Right ventricle myocardium superior (tissue), 1 donor: Measurements from ENCODE around the gene AIG1. TPM values are rescaled to one million over a fixed set of nuclear protein-coding genes. Genes with fewer than 3 reads are reported as not detected.
A peak's percentile ranks its signal among the peaks of the same experiment; 100 is the strongest.
"Not testable (repeated sequence)": the region's sequence is repeated elsewhere in the genome, so short reads cannot be mapped to it uniquely, and the experiment has no call there.

ENCODE experiments used
- ATAC-seq: fragments of 200-7000 bp; cut with Tn5 transposase; one replicate; pipeline ENCODE4 v1.9.1; 2020; ENCODE audit warnings: mild to moderate bottlenecking; ENCODE audit not compliant: poor library complexity
- DNase-seq: peaks from one replicate; pipeline ENCODE4 v3.0.0-alpha.2; 2020
- intact Hi-C: fragments of 100-400 bp; cut with DNase I; formaldehyde crosslinking; loops from one replicate; pipeline ENCODE4 v1.11.2; 2022
- total RNA-seq: library from RNA; stranded (reverse); fragmentation: NEBNext Ultra II Directional; extraction: Animal tissue kit (Norgen Biotek cat#: 25700); gene quantifications from one replicate; pipeline ENCODE4 v1.2.1, GENCODE V29; 2021
- donor health status: DM: no; HTN: yes; CAD: no; lungs with severe emphysema.

Gene AIG1
- total RNA-seq, 1 donor from 2014 or later, result 71.7 TPM

GRCh38 chr6:143112084-143112768 lies 51.5 kb downstream of the AIG1 start:
- intact Hi-C loops, result no loop called here
- ATAC-seq (no peak), DNase-seq (no peak)

DNA sequence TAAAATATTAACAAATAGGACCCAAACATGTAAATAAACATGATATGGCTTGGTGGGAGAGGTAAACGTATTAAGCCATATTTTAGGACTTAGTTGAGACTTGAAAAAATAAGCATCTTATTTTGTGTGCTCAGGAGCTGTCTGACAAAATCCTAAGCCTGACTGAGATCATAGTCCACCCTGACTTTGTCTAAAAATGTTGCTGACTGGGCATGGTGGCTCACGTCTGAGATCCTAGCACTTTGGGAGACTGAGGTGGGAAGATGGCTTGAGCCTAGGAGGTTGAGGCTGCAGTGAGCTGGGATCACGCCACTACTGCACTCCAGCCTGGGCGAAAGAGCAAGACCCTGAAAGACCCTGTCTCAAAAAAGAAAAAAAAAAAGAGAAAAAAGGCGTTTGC lies 52.1 kb downstream of the AIG1 start:
- intact Hi-C loops, result no loop called here
- no peak for ATAC-seq
- no peak for DNase-seq

DNA sequence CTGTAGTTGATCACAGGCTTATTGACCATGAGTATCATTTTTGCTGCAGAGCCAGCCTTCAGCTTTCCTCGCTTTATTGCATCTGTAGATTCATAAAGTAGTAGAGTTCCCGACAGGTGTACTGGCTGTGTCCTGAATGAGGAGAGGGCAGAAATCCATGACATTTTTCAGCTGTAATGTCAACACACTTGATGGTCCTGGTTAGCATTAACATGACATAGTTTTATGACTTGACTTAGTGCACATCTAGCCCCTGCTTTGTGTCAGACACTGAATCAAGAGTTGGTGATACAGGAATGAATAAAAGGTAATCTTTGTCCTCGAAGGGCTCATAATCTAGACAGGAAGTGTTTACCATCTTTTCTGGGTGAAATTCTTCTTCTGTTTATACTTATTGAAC lies 55.0 kb downstream of the AIG1 start:
- DNase-seq, result no peak
- no peak for ATAC-seq
- intact Hi-C loops, result no loop called here

- intact Hi-C loops, result no loop called here
- no peak for DNase-seq
- no peak for ATAC-seq
Observed at GRCh38 chr6:143117108-143117507, 56.4 kb downstream of the AIG1 start.

GRCh38 chr6:143119260-143119659 lies 58.6 kb downstream of the AIG1 start:
- DNase-seq, result no peak
- ATAC-seq, result no peak
- intact Hi-C loops, result no loop called here

DNA sequence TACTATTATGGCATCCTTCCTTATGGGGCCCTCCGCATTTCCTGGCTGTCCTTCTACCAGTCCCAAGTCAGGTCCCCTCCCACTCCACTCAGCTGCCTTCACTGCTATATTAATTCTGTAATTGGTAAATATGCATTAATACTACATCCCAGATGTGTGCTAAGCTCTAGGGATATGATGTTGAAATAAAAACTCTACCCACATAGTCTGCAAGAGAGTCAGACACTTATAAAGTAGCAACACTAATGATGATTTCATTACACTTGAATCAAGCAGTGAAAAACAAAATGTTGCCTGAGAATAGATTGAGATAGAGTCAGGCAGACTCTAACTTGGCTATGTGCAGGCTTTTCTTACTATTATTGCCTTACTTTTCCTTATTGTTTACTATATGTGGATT lies 62.4 kb downstream of the AIG1 start:
- no peak for DNase-seq
- no peak for ATAC-seq
- intact Hi-C loops, result no loop called here

DNA sequence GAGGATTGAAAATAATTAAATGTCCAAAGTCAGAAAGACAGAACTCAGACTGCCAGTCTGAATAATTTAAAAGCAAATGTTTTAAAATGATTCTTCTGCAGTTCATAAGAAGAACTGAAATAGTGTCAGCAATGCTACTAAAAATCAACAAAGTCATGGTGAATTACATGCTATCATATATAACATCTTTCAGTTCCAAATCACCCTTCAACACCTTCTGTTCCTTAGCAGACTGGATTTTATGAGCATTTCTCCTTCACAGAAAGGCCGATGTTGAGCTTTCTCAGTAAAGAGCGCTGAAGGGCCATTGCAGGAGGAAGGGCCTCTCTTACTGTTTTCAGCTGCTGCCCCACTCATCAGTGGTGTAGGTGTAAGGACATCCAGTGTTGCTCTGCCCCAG lies 63.3 kb downstream of the AIG1 start:
- intact Hi-C loops, result no loop called here
- ATAC-seq (no peak), DNase-seq (no peak)

GRCh38 chr6:143125455-143125854 lies 64.8 kb downstream of the AIG1 start:
- ATAC-seq, result no peak
- intact Hi-C loops, result no loop called here
- no peak for DNase-seq

- no peak for ATAC-seq
- DNase-seq, result no peak
- intact Hi-C loops, result no loop called here
Observed at GRCh38 chr6:143125864-143126573, 65.3 kb downstream of the AIG1 start.

- DNase-seq (no peak), ATAC-seq (no peak)
- intact Hi-C loops, result no loop called here
Observed at GRCh38 chr6:143126574-143126941, 65.9 kb downstream of the AIG1 start.

DNA sequence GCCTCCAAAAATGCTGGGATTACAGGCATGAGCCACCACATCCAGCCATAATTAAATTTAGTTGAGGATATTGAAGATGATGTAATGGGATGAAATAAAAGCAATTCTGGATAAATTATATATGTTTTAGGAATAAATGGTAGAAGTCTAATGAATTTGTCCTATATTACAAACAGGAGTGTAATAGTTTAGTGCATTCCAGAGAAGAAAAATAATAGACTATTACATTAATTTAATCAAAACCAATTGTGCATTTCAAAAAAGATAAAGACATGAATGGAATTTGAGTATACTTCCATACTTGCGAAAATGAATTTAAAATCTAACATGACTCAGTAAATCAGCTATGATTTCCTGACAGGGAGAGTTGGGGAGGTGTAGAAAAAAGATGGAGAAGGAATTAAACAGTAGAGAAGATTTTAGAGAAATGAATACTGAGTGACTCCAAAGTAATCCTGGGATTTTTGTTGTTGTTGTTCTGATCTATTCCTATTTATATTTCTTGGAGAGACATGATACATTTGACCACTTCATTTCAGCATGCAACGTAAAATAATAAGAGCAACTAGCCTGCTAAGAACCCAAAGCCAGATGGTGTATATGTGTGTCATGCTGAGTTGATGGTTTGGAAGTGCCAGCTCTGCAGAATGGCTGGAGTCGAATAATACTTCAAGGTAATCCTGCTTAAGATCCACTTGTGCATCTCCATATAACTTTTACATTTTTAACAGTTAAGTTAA lies 67.4 kb downstream of the AIG1 start:
- ATAC-seq, result no peak
- intact Hi-C loops, result no loop called here
- no peak for DNase-seq

DNA sequence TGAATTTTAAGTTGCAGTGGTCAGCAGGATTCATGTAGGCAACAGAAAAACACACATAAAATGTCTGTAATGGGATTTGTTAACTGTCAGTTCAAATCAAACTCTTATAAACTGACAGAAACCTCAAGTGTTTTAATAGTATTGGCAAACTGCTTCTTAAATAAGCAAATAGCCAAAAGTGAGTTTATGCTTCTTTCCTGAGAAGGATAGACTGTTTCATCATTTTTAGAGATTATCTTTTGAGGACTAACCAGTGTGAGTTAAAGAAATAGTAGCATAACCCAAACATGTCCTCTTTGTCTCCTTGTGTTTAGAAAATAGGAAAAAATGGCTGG lies 68.0 kb downstream of the AIG1 start:
- intact Hi-C loops, result no loop called here
- ATAC-seq (no peak), DNase-seq (no peak)

GRCh38 chr6:143130928-143131327 lies 70.2 kb downstream of the AIG1 start:
- intact Hi-C loops, result no loop called here
- DNase-seq, result no peak
- no peak for ATAC-seq

DNA sequence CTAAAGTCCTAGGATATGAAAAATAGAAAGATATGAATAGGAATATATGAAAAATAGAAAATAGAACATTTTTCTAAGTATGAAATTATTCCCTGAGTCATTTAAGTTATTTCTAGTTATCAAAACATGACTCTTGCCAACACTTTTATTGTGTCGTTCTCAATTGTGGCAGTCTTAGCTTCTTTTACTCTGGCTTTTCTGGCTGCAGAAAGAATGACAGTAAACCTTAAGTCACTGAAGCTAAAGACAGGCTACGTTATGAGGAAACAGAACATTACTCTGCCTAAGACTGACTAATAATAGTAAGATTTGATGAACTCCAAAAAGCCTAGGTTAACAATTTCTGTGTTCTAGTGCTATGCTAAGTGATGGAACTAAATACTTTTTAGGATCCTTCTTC lies 74.6 kb downstream of the AIG1 start:
- DNase-seq (no peak), ATAC-seq (no peak)
- intact Hi-C loops, result no loop called here

DNA sequence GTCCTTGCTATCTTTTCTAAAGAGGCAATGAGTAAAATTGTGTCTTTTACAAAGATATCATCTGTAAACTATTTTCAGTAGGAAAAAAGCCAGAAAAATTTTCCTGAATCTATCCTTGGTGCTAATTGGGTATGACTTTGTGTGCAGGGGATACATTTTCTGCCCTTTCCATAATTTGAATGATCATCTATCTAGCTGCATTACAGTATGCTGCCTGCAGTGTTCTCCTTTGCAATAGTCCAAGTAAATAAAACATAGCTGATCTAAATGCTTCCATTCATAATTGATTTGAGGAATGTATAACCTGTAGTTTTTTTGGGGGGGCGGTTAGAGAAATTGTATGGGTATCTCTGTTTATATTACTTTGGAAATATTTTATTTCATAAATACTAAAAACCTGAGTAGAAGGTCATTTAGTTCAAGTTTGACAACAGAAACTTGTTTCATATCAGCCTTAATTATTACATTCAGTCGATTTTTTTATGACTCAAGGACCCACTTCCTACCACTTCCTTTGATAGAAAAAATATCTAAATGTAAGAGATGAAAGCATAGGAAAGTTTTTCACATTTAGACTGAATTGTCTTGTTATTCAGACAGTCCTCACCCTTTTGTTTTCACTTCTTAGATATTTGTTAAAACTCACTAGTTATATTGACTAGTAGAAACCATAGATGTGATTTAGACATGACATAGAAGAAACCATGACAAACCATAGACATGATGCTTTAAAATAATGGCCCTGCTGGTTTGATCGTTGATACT lies 75.3 kb downstream of the AIG1 start:
- intact Hi-C loops, result no loop called here
- ATAC-seq (no peak), DNase-seq (no peak)

DNA sequence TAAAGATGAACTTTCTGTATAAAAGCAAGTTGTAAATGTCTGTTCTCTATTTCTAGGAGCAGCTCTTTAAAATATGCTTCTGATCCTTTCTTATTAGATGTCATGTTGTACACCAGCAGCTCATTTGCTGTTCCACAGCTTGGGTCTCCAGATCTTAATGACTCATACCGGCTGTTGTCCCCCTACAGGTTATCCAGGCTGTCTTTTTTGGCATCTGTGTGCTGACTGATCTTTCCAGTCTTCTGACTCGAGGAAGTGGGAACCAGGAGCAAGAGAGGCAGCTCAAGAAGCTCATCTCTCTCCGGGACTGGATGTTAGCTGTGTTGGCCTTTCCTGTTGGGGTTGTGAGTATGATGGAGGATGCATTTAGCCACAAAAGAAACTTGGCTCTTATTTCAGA lies 76.0 kb downstream of the AIG1 start:
- ATAC-seq (no peak), DNase-seq (no peak)
- intact Hi-C loops, result no loop called here

DNA sequence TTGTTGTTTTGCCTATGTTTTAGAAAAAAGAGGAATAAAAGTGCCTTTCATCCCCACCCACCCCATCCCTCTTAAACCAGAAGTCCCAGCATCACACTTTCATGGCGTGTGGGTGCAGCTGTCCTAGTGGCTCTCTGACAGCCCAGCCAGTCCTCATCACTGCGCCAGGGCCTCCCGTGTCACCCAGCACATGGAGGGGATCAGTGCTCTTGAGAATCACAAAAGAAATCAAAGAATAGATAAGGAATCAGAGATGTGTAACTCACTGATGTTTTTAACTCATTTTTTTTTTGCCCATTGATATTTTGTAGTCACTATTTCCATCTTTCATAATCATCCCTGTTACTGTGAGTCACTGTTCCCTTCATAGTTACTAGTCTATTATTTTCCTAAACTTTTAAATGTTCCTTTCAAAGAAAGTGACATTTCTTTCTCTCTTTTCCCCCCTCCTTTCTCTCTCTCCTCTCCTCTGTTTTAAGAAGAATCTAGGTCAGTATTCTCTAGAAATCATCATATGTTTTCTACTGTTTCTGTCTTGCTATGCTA lies 78.6 kb downstream of the AIG1 start:
- DNase-seq (no peak), ATAC-seq (no peak)
- intact Hi-C loops, result no loop called here

DNA sequence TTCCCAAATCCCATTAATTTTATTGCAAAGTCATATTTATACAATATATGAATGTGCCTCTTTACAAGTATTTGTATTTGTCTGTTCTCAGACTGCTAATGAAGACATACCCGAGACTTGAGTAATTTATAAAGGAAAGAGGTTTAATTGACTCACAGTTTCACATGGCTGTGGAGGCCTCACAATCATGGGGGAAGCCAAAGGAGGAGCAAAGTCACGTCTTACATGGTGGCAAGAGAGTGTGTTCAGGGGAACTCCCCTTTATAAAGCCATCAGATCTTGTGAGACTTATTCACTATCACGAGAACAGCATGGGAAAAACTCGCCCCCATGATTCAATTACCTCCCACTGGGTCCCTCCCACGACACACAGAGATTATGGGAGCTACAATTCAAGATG lies 79.2 kb downstream of the AIG1 start:
- DNase-seq, intact Hi-C loops, ATAC-seq: not testable (repeated sequence)

GRCh38 chr6:143140767-143141166 lies 80.1 kb downstream of the AIG1 start:
- peak; percentile 56 for DNase-seq
- peak; percentile 89 for ATAC-seq
- intact Hi-C loops, result no loop called here
